Kidney capillary endothelial cell (primary cell): ENCODE measurements around the gene MOB2.
A peak's percentile ranks its signal among the peaks of the same experiment; 100 is the strongest.

Experiments used
- DNase-seq: peaks from one replicate; pipeline ENCODE4 v3.0.0-alpha.2; 2018; ENCODE audit warnings: low spot score

Gene MOB2

DNA sequence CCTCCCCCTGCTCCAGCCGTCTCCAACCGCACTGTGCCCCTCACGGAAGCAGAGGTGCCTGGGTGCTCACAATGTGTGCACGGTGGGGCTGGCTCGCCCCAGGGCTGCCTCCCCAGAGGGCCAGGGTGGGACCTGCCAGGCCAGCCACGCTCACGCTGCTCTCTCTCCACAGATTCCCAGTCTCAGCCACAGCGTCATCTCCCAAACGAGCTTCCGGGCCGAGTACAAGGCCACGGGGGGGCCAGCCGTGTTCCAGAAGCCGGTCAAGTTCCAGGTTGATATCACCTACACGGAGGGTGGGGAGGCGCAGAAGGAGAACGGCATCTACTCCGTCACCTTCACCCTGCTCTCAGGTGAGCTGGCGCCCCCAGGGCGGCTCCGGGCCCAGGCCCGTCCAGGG, 30.4 kb downstream of the MOB2 start:
- no peak for DNase-seq

DNA sequence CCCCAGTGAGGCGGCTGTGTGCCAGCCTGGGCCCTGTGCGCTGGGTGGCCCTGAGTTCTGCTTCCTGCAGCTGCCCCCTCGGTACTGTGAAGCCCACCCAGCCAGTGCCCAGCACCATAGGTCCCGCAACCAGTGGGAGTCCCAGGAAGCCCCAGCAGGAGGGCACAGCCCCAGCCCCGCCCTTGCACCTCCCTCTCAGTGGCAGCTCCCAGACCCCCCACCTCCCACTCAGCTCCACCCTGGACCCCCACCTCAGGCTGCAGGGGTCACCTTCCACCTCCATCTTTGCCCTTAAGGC, 30.9 kb downstream of the MOB2 start:
- no peak for DNase-seq

GRCh38 chr11:1455032-1455762, 31.4 kb downstream of the MOB2 start:
- no peak for DNase-seq

DNA sequence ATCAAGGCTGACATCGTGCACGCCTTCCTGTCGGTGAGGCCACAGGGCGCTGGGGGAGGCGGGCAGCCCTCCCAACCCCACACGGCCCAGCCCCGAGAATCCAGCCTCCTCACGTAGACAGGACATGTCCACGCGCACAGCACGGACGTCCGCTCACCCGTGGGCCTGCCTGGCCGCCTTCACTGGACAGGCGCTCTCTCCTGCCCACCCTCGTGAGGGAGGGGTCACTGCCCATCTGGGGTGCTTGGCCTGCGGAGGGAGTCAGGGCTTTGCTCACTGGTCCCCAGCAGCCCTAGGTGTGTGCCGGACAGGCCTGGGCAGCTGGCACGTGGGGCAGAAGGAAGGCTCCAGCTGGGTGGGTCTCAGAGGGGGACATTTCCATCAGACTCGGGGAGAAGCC, 32.0 kb downstream of the MOB2 start:
- DNase-seq: no peak

DNA sequence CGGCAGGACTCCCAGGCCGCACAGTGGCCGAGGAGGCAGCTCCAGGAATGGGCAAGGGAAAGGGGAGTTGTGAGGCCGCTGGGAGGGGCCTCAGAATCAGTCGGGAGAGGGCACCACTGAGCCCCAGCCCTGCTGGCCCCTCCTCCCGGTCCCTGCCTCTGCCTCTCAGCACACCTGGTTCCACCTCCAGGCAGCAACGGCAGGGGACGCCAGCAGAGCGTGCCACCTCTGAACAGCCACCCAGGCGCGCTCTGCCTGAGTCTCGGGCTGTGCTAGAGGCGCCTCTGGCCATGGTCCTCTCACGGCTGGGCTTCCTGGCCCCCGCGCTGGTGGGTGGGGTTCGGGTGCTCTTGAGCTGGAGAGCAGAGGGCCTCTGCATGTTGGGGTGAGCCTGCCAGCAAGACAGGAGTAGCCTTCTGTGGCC, 33.0 kb downstream of the MOB2 start:
- no peak for DNase-seq

- no peak for DNase-seq
Observed at GRCh38 chr11:1452744-1453143, 33.8 kb downstream of the MOB2 start.

- DNase-seq: no peak
Observed at GRCh38 chr11:1451781-1452470, 34.7 kb downstream of the MOB2 start.

GRCh38 chr11:1450949-1451710, 35.4 kb downstream of the MOB2 start:
- no peak for DNase-seq

GRCh38 chr11:1450344-1450875, 36.2 kb downstream of the MOB2 start:
- DNase-seq: no peak

DNA sequence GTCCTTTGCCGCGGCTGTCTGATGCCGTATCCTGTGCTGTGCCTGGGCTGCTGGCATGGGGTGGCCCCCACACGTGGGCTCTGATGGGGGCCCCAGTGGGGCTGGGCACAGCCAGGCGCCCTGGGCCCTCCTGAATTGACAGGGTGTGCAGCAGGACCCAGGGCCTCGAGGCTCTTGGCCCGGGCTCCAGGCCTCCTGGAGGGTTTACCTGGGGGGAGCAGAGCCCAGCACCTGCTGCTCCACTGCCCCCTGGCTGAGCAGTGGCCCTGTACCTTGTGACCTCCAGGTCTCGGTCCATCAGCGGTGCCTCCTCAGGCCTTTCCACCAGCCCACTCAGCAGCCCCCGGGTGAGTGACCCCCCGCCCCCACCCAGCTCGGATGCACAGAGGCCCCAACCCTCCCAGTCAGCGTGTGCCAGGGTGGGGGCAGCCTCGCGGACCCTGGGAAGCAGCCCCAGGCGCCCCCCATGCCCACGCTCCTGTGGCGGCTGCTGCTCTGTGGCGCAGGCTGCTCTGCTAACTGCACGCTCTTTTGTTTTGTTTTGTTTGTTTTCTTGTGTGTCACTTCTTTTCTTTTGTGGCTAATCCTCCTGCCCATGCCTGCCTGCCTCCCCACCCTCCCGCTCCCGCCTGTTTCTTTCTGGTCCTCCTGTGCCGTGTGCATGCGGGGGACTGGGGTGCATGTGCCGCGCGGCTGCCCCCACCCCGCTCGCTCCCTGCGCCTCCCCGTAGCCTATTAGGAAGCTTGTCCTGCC, 36.9 kb downstream of the MOB2 start:
- no peak for DNase-seq

DNA sequence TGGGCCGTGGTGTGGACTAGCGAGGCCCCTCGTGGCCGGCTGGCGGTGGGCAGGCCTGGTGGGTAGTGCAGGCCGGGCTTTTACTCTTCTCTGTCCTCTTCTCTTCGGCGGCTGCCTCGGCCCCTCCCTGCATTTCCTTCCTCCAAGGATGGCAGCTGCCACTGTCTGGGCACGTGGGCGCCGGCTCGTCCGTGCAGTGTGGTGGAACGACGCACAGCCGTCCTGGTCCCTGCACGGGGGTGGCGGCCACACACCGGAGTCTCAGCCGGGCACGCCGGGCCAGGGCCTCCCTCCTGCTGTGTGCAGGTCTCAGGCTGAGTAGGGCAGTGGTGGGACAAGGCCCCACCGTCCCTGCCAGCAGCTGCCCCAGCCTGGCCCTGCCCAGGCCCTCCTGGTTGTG, 37.7 kb downstream of the MOB2 start:
- DNase-seq: no peak

DNA sequence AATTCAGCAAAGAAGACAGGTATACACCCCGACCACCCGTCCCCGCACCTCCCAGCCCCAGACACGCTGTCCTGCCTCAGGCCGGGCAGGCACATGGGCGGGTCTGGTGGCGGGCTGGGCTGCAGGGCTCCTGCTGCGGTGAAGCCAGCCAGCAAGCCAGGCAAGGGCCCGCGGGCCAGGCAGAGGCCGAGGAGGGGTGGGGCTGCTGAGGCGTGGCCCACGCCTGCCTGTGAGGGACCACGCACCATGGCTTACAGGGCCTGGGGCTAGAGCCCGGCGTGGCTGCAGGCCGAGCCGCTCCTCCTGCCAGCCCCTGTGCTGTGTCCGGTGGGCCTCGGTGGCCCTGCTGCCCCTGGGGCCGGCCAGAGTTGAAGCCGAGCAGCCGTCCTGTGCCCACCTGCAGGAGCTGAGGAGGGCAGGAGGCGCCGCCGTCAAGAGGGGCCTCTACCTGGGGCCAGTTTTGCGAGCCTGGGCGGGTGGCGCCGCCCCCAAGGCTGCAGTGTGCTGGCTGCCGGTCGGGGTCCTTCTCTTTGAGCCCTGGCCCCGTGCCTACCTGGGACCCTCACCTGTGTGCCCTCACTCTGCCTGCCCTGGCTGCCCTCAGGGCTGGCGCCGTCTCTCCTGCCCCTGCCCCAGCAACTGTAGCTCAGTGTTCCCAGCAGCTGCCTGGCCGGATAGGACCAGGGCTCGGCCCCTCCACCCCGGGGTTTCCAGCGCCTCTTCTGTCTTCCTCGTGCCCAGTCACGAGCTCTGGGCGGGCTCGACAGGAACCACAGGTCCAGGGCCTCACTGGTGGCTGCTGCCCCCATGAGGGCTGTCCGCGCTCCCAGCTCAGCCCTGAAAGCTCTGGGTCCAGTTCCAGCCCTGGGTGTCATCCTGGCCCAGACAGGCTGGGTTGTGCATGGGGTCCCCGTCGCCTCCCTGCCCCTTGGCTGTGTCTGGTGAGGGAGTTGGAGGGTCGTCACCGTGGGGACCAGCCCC, 38.4 kb downstream of the MOB2 start:
- DNase-seq: no peak

GRCh38 chr11:1446623-1447022, 40.0 kb downstream of the MOB2 start:
- no peak for DNase-seq

DNA sequence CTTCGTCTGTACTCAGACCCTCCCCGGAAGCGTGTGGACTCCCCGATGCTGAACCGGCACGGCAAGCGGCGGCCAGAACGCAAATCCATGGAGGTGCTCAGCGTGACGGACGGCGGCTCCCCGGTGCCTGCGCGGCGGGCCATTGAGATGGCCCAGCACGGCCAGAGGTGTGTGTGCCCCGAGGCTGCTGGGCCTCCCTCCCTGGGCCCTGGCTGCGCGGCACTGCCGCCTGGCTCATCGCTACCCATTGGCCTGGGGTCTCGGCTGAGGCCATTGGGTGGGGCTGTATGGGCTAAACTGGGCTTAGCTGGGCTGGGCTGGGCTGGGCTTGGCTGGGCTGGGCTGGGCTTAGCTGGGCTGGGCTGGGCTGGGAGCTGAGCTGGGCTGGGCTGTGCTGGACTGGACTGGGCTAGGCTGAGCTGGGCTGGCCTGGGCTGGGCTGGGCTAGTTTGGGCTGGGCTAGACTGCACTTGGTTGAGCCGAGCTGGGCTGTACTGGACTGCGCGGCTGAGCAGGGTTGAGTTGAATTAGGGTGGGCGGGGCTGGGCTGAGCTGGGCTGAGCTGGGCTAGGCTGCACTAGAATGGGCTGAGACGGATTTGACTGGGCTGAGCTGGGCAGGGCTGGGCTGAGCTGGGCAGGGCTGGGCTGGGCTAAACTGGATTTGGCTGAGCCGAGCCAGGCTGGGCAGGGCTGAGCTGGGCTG, 40.7 kb downstream of the MOB2 start:
- no peak for DNase-seq

DNA sequence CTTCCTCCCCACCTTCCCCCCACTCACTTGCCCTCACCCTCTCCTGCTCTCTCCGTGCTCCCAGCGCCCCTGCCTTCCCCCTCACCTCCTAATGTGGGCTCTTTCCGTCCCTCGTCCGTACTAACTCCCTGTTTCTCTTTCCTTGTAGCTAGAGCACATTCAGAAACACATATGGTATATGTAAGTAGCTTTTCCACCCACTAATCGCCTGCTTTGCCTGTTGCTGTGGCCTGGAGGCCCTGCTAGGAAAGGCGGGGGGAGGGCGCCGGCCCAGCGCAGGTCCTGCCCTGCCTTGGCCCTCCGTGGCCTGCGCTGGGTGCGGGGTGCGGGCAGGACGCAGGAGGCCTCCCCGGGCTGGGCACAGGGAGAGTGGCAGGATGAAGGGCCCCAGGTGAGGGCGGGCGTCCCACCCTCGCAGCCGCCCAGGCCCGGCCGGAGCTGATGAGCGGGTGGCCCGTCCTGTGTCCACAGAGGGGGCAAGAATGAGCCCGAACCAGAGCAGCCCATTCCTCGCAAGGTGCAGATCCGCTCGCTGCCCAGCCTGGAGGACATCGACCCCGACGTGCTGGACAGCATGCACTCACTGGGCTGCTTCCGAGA, 41.7 kb downstream of the MOB2 start:
- no peak for DNase-seq

GRCh38 chr11:1444321-1444720, 42.3 kb downstream of the MOB2 start:
- DNase-seq: no peak

DNA sequence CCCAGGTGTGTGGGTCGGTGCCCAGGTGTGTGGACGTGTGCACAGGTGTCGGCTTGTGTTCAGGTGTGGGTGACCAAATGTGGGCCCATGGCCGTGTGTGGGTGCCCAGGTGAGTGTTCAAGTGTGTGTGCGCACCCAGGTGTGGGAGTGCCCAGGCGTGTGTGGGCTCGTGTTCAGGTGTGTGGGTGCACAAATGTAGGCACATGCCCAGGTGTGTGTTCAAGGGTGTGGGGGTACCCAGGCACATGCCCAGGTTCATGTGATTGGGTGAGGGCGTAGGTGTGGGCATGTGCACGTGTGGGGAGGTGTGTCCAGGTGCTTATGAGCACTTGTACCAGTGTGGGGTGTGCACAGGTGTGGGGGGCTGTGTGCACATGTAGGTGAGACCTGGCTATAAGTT, 42.8 kb downstream of the MOB2 start:
- DNase-seq: no peak

DNA sequence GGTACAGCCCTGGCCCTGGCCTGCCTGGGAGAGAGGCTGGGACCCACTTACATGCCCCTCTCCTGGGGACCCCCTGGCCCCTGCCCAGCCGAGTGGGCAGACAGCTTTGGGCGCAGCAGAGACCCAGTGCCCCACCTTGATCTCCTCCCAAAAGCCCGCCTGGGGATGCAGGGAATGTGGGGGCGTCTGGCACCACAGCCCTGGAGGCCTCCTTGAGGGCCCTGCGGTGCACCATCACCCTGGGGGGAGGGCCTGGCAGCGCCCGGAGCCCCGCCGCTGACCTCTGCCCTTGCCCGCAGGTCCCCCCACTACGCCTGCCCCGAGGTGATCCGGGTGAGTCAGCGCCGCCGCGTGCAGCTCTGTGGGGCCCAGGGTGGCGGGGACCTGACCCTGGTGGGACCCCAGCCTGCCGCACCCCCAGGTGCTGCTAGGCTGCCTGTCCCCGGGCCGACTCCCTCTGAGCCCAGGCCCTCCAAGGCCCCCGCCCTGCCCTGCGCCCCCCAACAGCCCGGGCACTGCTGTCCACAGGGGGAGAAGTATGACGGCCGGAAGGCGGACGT, 43.7 kb downstream of the MOB2 start:
- DNase-seq: no peak

DNA sequence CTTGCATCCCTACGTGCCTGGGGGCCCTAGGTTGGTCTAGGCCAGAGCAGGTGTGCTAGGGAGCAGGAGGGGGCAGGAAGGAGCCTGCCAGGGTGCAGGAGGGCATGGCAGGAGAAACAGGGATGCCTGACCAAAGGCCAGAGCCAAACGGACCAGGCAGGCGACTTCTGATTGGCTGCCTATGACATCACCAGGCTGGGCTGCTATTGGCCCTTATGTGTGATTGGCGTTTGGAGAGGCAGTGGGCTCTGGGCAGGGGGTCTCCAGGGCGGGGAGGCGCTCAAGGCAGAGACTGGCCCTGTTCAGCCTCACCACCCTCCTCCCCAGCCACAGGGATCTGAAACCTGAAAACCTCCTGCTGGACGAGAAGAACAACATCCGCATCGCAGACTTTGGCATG, 44.4 kb downstream of the MOB2 start:
- peak; percentile 21 for DNase-seq

- DNase-seq: no peak
Observed at GRCh38 chr11:1440496-1440895, 46.1 kb downstream of the MOB2 start.
